Liver (tissue), 9 donors: Measurements from ENCODE around the gene SH2D3A. TPM values are rescaled to one million over a fixed set of nuclear protein-coding genes. Genes with fewer than 3 reads are reported as not detected.
"Not testable (repeated sequence)": the region's sequence is repeated elsewhere in the genome, so short reads cannot be mapped to it uniquely, and the experiment has no call there.

ENCODE experiments used
- DNase-seq: peaks from one replicate; pipeline ENCODE4 v3.0.0-alpha.2; 2017; ENCODE audit warnings: low spot score
- H3K27ac ChIP-seq, 2 donors: one replicate each; pipeline ENCODE4 v1.7.0; 2013; ENCODE audit warnings: inconsistent platforms in 2 of 2, low read length in 2 of 2, control low read depth in 1 of 2, low read depth in 1 of 2, mild to moderate bottlenecking in 1 of 2
- H3K27me3 ChIP-seq, 4 donors: one replicate each; pipeline versions ENCODE4 v1.6.1 to v1.7.0; 2013; ENCODE audit warnings: low read length in 3 of 4, inconsistent platforms in 1 of 4, mild to moderate bottlenecking in 1 of 4, moderate library complexity in 1 of 4; ENCODE audit not compliant: control insufficient read depth in 4 of 4, insufficient read depth in 4 of 4
- H3K36me3 ChIP-seq, 4 donors: one replicate each; pipeline versions ENCODE4 v1.6.1 to v1.7.0; 2013; ENCODE audit warnings: low read length in 3 of 4, mild to moderate bottlenecking in 3 of 4, low read depth in 1 of 4, moderate library complexity in 1 of 4; ENCODE audit not compliant: control insufficient read depth in 4 of 4, insufficient read depth in 3 of 4
- H3K4me1 ChIP-seq, 4 donors: one replicate each; pipeline versions ENCODE4 v1.6.1 to v1.7.0; 2013; ENCODE audit warnings: low read length in 3 of 4, mild to moderate bottlenecking in 3 of 4, moderate library complexity in 1 of 4; ENCODE audit not compliant: control insufficient read depth in 4 of 4, insufficient read depth in 4 of 4
- H3K4me3 ChIP-seq, 3 donors: one replicate each; pipeline versions ENCODE4 v1.6.1 to v1.7.0; 2013; ENCODE audit warnings: low read length in 3 of 3, control low read depth in 1 of 3, low read depth in 1 of 3, mild to moderate bottlenecking in 1 of 3
- H3K9ac ChIP-seq, 2 donors: one replicate each; pipeline ENCODE4 v1.7.0; 2013; ENCODE audit warnings: low read length in 2 of 2, mild to moderate bottlenecking in 2 of 2, moderate library complexity in 2 of 2, control low read depth in 1 of 2, low read depth in 1 of 2
- H3K9me3 ChIP-seq, 4 donors: one replicate each; pipeline versions ENCODE4 v1.6.1 to v1.7.0; 2013; ENCODE audit warnings: low read length in 3 of 4; ENCODE audit not compliant: control insufficient read depth in 4 of 4
- EGR1 ChIP-seq, 2 donors: IDR thresholded peaks; 2 replicates each; pipeline ENCODE4 v1.6.1; 2016 to 2018; ENCODE audit warnings: antibody characterized with exemption in 2 of 2, low read depth in 2 of 2
- FOXA2 ChIP-seq: IDR thresholded peaks from 2 replicates; pipeline ENCODE4 v1.6.1; 2016; ENCODE audit warnings: antibody characterized with exemption
- HNF4A ChIP-seq, 2 donors: conservative IDR thresholded peaks; 2 replicates each; pipeline ENCODE4 v1.6.1; 2016; ENCODE audit warnings: antibody characterized with exemption in 2 of 2, mild to moderate bottlenecking in 2 of 2
- JUND ChIP-seq, 2 donors: IDR thresholded peaks; 2 replicates each; pipeline ENCODE4 v1.6.1; 2016; ENCODE audit warnings: antibody characterized with exemption in 2 of 2
- RAD21 ChIP-seq, 2 donors: IDR thresholded peaks; 2 replicates each; pipeline ENCODE4 v1.6.1; 2016; ENCODE audit warnings: antibody characterized with exemption in 2 of 2, mild to moderate bottlenecking in 2 of 2
- RXRA ChIP-seq, 2 donors: IDR thresholded peaks; 2 replicates each; pipeline ENCODE4 v1.6.1; 2017 to 2018; ENCODE audit warnings: antibody characterized with exemption in 2 of 2, mild to moderate bottlenecking in 1 of 2
- SP1 ChIP-seq: IDR thresholded peaks from 2 replicates; pipeline ENCODE4 v1.6.1; 2018; ENCODE audit warnings: antibody characterized with exemption, mild to moderate bottlenecking
- TAF1 ChIP-seq: conservative IDR thresholded peaks from 2 replicates; pipeline ENCODE4 v1.6.1; 2016; ENCODE audit warnings: antibody characterized with exemption, mild to moderate bottlenecking
- WGBS: extraction: QIAGEN DNeasy Blood & Tissue Kit; methylation state at CpG from one replicate; pipeline ENCODE4 v1.1.7; 2013; 5-methylcytosine and 5-hydroxymethylcytosine counted together
- polyA plus RNA-seq, 2 donors: library from polyadenylated mRNA; stranded (reverse) in 1 of 2; unstranded in 1 of 2; fragments of 200-250 nt in 1 of 2; fragments of >200 nt in 1 of 2; fragmentation: Nextera tagmentation in 1 of 2; extraction: Ambion mirVana in 1 of 2; gene quantifications; one replicate each; pipeline versions ENCODE4 v1.2.1 to v1.2.3, GENCODE V29; 2013 to 2015
- total RNA-seq, 2 donors: library from RNA; depleted of rRNA; stranded (reverse); fragments of >200 nt; gene quantifications; one replicate each; pipeline ENCODE4 v1.2.3, GENCODE V29; 2014
- TF ChIP-seq, protein P1 (sequence below): IDR thresholded peaks from 2 replicates; pipeline ENCODE4 v1.6.1; 2016; ENCODE audit warnings: antibody characterized with exemption
- TF ChIP-seq, protein P2 (sequence below): IDR thresholded peaks from 2 replicates; pipeline ENCODE4 v1.6.1; 2016; ENCODE audit warnings: antibody characterized with exemption
- donor health status: healthy.
- donor health status: healthy.
- donor health status: healthy.
- donor health status: healthy.
- donor health status: healthy.

Gene SH2D3A
- total and polyA plus RNA-seq, 4 donors = 0.23 to 1.0 (median 0.77) TPM

DNA sequence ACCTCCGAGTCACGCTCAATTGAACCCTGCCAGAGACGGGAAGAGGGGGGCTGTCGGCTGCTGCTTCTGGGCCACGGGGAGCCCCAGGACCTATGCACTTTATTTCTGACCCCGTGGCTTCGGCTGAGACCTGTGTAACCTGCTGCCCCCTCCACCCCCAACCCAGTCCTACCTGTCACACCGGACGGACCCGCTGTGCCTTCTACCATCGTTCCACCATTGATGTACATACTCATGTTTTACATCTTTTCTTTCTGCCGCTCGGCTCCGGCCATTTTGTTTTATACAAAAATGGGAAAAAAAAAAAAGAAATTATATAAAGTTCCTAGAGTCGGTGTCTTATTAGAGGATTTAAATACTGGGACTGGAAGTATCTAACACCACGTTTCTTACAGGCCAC, 16.0 kb downstream of the SH2D3A start:
- Histone ChIP-seq H3K9ac (no peak overlapping the region), H3K36me3 (peaks cover 0 to 7% (median 1%) of the 10 kb centered on the region in 4 donors), H3K9me3 (no peaks in the 10 kb centered on the region), H3K4me3 (no peak overlapping the region), H3K4me1 (peaks cover 0 to 27% (median 13%) of the 10 kb centered on the region in 4 donors), H3K27me3 (no peaks in the 10 kb centered on the region), H3K27ac (no peak overlapping the region)
- WGBS = 97% methylated on average over 16 of the region's 16 CpGs
- TF ChIP-seq EGR1 (IDR thresholded peaks at IDR 0.05; ENCODE audit: low read depth in 2 of 2) = no peak
- no peak for TF ChIP-seq RAD21 (IDR thresholded peaks at IDR 0.05)
- TF ChIP-seq SP1 = no peak
- TF ChIP-seq TAF1 = no peak
- TF ChIP-seq, protein P1, sequence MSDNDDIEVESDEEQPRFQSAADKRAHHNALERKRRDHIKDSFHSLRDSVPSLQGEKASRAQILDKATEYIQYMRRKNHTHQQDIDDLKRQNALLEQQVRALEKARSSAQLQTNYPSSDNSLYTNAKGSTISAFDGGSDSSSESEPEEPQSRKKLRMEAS = no peak
- TF ChIP-seq HNF4A (conservative IDR thresholded peaks at IDR 0.05) = no peak
- TF ChIP-seq FOXA2 = no peak
- DNase-seq = no peak

DNA sequence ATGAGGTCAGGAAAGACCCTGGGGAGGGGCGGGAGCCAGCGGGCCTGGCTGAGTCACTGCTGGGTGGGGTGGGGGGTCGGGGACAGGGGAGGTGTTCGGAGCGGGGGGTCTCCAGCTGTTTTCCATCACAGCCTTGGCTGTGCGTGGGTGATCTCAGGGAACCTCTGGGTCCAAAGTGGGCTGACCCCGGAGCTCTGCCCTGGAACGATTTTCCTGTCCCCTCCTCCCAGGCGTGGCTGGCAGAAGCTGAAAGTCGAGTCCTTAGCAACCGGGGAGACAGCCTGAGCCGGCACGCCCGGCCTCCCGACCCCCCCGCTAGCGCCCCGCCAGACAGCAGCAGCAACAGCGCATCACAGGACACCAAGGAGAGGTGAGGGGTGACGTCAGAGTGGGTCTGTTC, 17.2 kb downstream of the SH2D3A start:
- no peak for DNase-seq
- Histone ChIP-seq H3K27me3 (no peaks in the 10 kb centered on the region), H3K9ac (no peak overlapping the region), H3K4me3 (no peak overlapping the region), H3K36me3 (peaks cover 0 to 5% (median 2%) of the 10 kb centered on the region in 4 donors), H3K9me3 (no peaks in the 10 kb centered on the region), H3K4me1 (peaks cover 0 to 27% (median 13%) of the 10 kb centered on the region in 4 donors), H3K27ac (no peak overlapping the region)
- TF ChIP-seq, protein P2, sequence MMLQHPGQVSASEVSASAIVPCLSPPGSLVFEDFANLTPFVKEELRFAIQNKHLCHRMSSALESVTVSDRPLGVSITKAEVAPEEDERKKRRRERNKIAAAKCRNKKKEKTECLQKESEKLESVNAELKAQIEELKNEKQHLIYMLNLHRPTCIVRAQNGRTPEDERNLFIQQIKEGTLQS = no peak
- WGBS = 84% methylated on average over 20 of the region's 20 CpGs

DNA sequence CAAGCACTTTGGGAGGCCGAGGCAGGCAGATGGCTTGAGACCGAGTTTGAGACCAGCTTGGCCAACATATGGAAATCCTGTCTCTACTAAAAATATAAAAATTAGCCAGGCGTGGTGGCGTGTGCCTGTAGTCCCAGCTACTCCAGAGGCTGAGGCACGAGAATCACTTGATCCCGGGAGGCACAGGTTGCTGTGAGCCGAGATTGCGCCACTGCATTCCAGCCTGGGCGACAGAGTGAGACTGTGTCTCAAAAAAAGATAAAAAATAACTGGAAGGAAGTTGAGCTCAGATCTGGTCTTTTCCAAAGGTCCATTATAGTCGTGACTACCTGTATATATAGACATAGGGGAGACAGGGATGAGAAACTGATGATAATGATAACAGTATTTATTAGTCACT, 18.7 kb downstream of the SH2D3A start:
- not testable (repeated sequence) for H3K27ac ChIP-seq, H3K4me3 ChIP-seq, H3K9ac ChIP-seq, H3K9me3 ChIP-seq, H3K27me3 ChIP-seq, H3K36me3 ChIP-seq, DNase-seq
- 80% methylated on average over 10 of the region's 10 CpGs for WGBS
- peaks cover 0 to 25% (median 10%) of the 10 kb centered on the region in 4 donors for H3K4me1 ChIP-seq

DNA sequence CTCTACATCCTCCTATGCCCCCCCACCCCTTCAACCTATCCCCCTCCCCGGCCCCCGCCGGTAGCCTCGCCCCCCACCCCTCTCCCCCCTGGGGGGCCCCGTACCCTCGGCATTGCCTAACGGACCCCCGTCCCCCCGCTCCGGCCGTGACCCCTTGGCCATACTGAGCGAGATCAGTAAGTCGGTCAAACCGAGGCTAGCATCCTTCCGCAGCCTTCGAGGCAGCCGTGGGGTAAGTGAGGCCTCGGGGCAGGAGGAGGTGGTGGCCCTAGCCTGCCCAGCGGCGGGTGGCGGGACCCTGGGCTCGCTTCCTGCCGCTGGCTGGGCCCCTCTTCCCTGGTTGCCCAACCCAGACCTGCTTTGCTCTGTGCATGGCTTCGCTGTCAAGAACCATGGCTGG, 21.3 kb downstream of the SH2D3A start:
- no peak overlapping the region for H3K27ac ChIP-seq
- WGBS = 91% methylated on average over 24 of the region's 24 CpGs
- TF ChIP-seq JUND (IDR thresholded peaks at IDR 0.05) (no peak), SP1 (no peak), RXRA (IDR thresholded peaks at IDR 0.05) (no peak)
- H3K27me3 ChIP-seq = no peaks in the 10 kb centered on the region
- H3K4me3 ChIP-seq = no peak overlapping the region
- peaks cover 0 to 9% (median 3%) of the 10 kb centered on the region in 4 donors for H3K4me1 ChIP-seq
- H3K9ac ChIP-seq = no peak overlapping the region
- H3K9me3 ChIP-seq = no peaks in the 10 kb centered on the region
- DNase-seq = no peak
- peaks cover 2 to 9% (median 2%) of the 10 kb centered on the region in 4 donors for H3K36me3 ChIP-seq
